GM12878 (cell line): ENCODE data around the gene PPP1CA. TPM values are rescaled to one million over a fixed set of nuclear protein-coding genes. Genes with fewer than 3 reads are reported as not detected.
A peak's percentile ranks its signal among the peaks of the same experiment; 100 is the strongest.

ENCODE experiments used
- ATAC-seq: fragments of 200-7000 bp; cut with Tn5 transposase; 3 replicates; pipeline ENCODE4 v1.9.1; 2020; ENCODE audit warnings: mild to moderate bottlenecking, moderate library complexity
- BruUV-seq: library from RNA; stranded (reverse); fragments of 400-500 nt; replicated peaks from 2 replicates; lab custom pipeline; 2021; lab: Mats Ljungman, UMichigan
- CTCF ChIA-PET: fragments of 300-600 bp; sonication (Branson Sonifier 250); formaldehyde crosslinking; extraction: SDS; loops from one replicate; lab custom pipeline; 2021; ENCODE audit warnings: inconsistent platforms; lab: Yijun Ruan, JAX
- POLR2A ChIA-PET: fragments of 350-600 bp; formaldehyde crosslinking; extraction: SDS; loops from one replicate; lab custom pipeline; 2021; ENCODE audit warnings: inconsistent platforms; lab: Charles Lee
- RAD21 ChIA-PET: fragments of 300-600 bp; sonication (Branson Sonifier 250); formaldehyde crosslinking; loops from one replicate; lab custom pipeline; 2023; ENCODE audit warnings: antibody characterized with exemption; ENCODE audit not compliant: unreplicated experiment; lab: Charles Lee
- SMC1A ChIA-PET: fragments of 300-600 bp; sonication (Branson Sonifier 250); formaldehyde crosslinking; loops from one replicate; lab custom pipeline; 2023; ENCODE audit not compliant: unreplicated experiment, uncharacterized antibody; lab: Charles Lee
- DNase-seq: peaks from one replicate; pipeline ENCODE4 v3.0.0-alpha.2; 2011; ENCODE audit warnings: low read depth, low spot score
- FAIRE-seq: peaks from 3 replicates; lab custom pipeline; 2011; peaks lifted over from hg19 to GRCh38; lab: Jason Lieb, UNC
- H2AFZ ChIP-seq: 2 replicates; pipeline ENCODE4 v1.6.0; 2011; ENCODE audit warnings: low read depth, low read length, control low read depth; ENCODE audit not compliant: control insufficient read depth
- H3K27ac ChIP-seq: 2 replicates; pipeline ENCODE4 v1.5.1; 2011; ENCODE audit warnings: control low read depth; ENCODE audit not compliant: control insufficient read depth, insufficient read depth
- H3K27me3 ChIP-seq, 2 experiments: replicated peaks in 1 of 2; 2 replicates each; pipeline versions ENCODE4 v1.6.0 to v1.6.1; 2011; ENCODE audit warnings: low read length in 1 of 2; ENCODE audit not compliant: control insufficient read depth in 2 of 2, insufficient read depth in 2 of 2
- H3K36me3 ChIP-seq, 2 experiments: 2 replicates each; pipeline ENCODE4 v1.5.1; 2011; ENCODE audit warnings: low read length in 1 of 2; ENCODE audit not compliant: control insufficient read depth in 2 of 2, insufficient read depth in 2 of 2
- H3K4me1 ChIP-seq: 2 replicates; pipeline ENCODE4 v1.6.1; 2011; ENCODE audit warnings: mild to moderate bottlenecking, low read length, moderate library complexity, mixed read lengths; ENCODE audit not compliant: control insufficient read depth, insufficient read depth
- H3K4me2 ChIP-seq: 2 replicates; pipeline ENCODE4 v1.6.0; 2011; ENCODE audit warnings: control low read depth; ENCODE audit not compliant: control insufficient read depth, insufficient read depth
- H3K4me3 ChIP-seq: fragments of 200-600 bp; sonication (generic); 2 replicates; pipeline ENCODE4 v1.5.1; 2016
- H3K79me2 ChIP-seq: 2 replicates; pipeline ENCODE4 v1.6.0; 2011; ENCODE audit warnings: low read length; ENCODE audit not compliant: control insufficient read depth, insufficient read depth
- H3K9ac ChIP-seq: 2 replicates; pipeline ENCODE4 v1.8.0; 2011; ENCODE audit warnings: low read length, control low read depth, mixed read lengths; ENCODE audit not compliant: control insufficient read depth, insufficient read depth
- H3K9me3 ChIP-seq: replicated peaks from 3 replicates; pipeline ENCODE4 v1.5.1; 2011; ENCODE audit warnings: mild to moderate bottlenecking, low read length; ENCODE audit not compliant: control insufficient read depth, insufficient read depth
- H4K20me1 ChIP-seq: 2 replicates; pipeline ENCODE4 v1.6.0; 2011; ENCODE audit not compliant: control insufficient read depth, insufficient read depth
- CHD4 ChIP-seq: fragments of 200-600 bp; sonication (generic); IDR thresholded peaks from 2 replicates; pipeline ENCODE4 v1.6.1; 2016; ENCODE audit warnings: mild to moderate bottlenecking
- EP300 ChIP-seq, 2 experiments: fragments of 150-350 bp in 1 of 2; IDR thresholded peaks; 2 replicates each; pipeline ENCODE4 v1.6.1; 2011 to 2012; ENCODE audit warnings: low read depth in 2 of 2, low read length in 2 of 2, borderline replicate concordance in 1 of 2, improper control_type of control experiment in 1 of 2, inconsistent platforms in 1 of 2; ENCODE audit not compliant: control insufficient read depth in 1 of 2
- SRF ChIP-seq, 2 experiments: IDR thresholded peaks; 2 replicates each; pipeline ENCODE4 v1.6.1; 2011; ENCODE audit warnings: low read depth in 2 of 2, low read length in 2 of 2, mild to moderate bottlenecking in 1 of 2, moderate library complexity in 1 of 2
- ZZZ3 ChIP-seq: IDR thresholded peaks from 2 replicates; pipeline ENCODE4 v1.6.1; 2011; ENCODE audit warnings: low read depth; ENCODE audit not compliant: control insufficient read depth, insufficient read length
- WGBS: methylation state at CpG from one replicate; pipeline ENCODE4 v1.1.6; 2016; ENCODE audit warnings: low lambda C conversion rate; ENCODE audit not compliant: insufficient replicate concordance, insufficient coverage; ENCODE audit errors: missing lambda C conversion rate; 5-methylcytosine and 5-hydroxymethylcytosine counted together
- in situ Hi-C: fragments of 300-500 bp; cut with MboI; formaldehyde crosslinking; loops from 9 replicates; pipeline ENCODE4 v1.14.3; 2018; ENCODE audit warnings: mixed read lengths
- intact Hi-C: fragments of 100-400 bp; cut with micrococcal nuclease; formaldehyde crosslinking; loops from one replicate; pipeline ENCODE4 v1.14.2; 2022; ENCODE audit not compliant: unreplicated experiment
- polyA plus RNA-seq, 11 experiments: library from polyadenylated mRNA; depleted of rRNA in 4 of 11; unstranded in 6 of 11; stranded (reverse) in 5 of 11; fragments of >200 nt; fragmentation: Nextera tagmentation in 4 of 11; fragmentation: Illumina TruSeq in 1 of 11; extraction: Ambion mirVana in 4 of 11; extraction: Trizol in 1 of 11; gene quantifications; 1 replicate in 1 of 11; 2 replicates in 10 of 11; pipeline versions ENCODE4 v1.2.1 to v1.2.3, GENCODE V29; 2011 to 2016; ENCODE audit warnings: inconsistent platforms in 2 of 11, missing spikeins in 2 of 11, low read depth in 1 of 11
- total RNA-seq, 4 experiments: library from RNA; depleted of rRNA in 3 of 4; stranded (reverse); fragments of >200 nt in 3 of 4; fragmentation: Illumina TruSeq in 1 of 4; extraction: Trizol in 1 of 4; gene quantifications; 2 replicates each; pipeline versions ENCODE4 v1.2.1 to v1.2.3, GENCODE V29; 2013 to 2021
- TF ChIP-seq, protein P1 (sequence below): IDR thresholded peaks from 2 replicates; pipeline ENCODE4 v1.6.1; 2012; ENCODE audit warnings: low read length, inconsistent platforms
- TF ChIP-seq, protein P2 (sequence below): fragments of 450-650 bp; formaldehyde crosslinking; IDR thresholded peaks from 2 replicates; pipeline ENCODE4 v1.4.0; 2022; ENCODE audit warnings: mild to moderate bottlenecking, moderate library complexity
- TF ChIP-seq, protein P3 (sequence below): fragments of 450-650 bp; formaldehyde crosslinking; IDR thresholded peaks from 2 replicates; pipeline ENCODE4 v1.4.0; 2020; ENCODE audit warnings: mild to moderate bottlenecking, moderate library complexity
- TF ChIP-seq, protein P4 (sequence below): fragments of 150-350 bp; IDR thresholded peaks from 2 replicates; pipeline ENCODE4 v1.6.1; 2016; ENCODE audit warnings: low read depth, low read length

Gene PPP1CA
- total and polyA plus RNA-seq, 10 of the 15 experiments (the other 5 are each of a cell fraction or from before 2014, with no cell fraction given), result 26.4 to 458 (median 240) TPM

DNA sequence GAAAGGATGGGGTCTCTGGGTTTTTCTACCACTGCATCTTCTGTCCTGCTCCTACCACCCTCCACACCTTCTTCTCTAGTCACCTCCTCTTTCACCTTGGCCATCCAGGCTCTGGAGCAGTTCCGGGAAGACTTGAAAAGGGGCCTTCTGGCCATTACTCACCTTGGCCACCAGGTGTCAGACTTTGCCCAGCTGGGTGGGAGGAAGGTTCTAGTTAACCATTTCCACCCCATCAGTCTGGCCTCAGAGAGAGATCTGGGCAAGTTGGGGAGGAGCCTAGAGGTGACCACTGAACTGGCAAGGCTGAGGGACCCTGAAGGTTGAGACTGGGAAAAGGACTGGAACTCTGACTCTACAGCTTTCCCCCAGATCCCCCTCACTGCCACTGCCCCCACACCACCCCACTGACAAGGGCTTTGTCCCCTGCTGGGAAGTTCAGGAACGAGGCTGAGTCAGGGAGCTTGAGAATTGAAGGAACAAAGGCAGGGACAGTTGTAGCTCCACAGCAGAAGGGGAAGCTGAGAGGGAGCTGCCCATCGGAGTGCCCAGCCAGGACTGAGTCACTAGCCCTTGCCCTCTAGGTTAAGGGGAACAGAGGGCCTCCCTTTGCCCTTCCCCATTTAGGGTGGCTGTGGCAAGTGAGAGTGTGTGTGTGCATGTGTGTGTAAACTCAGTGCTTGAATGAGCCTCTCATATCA lies 44.6 kb downstream of the PPP1CA start:
- Histone ChIP-seq H3K9me3 (no peaks in the 10 kb centered on the region), H4K20me1 (no peaks in the 10 kb centered on the region), H3K27me3 (no peaks in the 10 kb centered on the region; a peak in 1 of 4 replicates), H3K79me2 (peaks cover 10% of the 10 kb centered on the region), H3K9ac (peak overlapping the region; percentile 65), H3K36me3 (no peaks in the 10 kb centered on the region), H2AFZ (peak overlapping the region; percentile 70), H3K27ac (peak overlapping the region; percentile 67), H3K4me2 (peak overlapping the region; percentile 39), H3K4me3 (peak overlapping the region; percentile 51; the same call in 1 of the 2 replicates), H3K4me1 (peaks cover 32% of the 10 kb centered on the region)
- SMC1A ChIA-PET, result interaction anchor here (0.8 to 15.8 kb wide), 10 partner anchors 12 to 302 kb away, joined by 3 to 646 read pairs (median 6); partner anchors contain the start of genes CLCF1, RAD9A and TBC1D10C
- BruUV-seq, result no TSS peak
- ATAC-seq (peak; percentile 15), DNase-seq (no peak), FAIRE-seq (peak; percentile 96)
- CTCF ChIA-PET, result interaction anchor here (0.6 to 26.2 kb wide), 12 partner anchors 8 to 637 kb away, joined by 3 to 1301 read pairs (median 4); partner anchors contain the start of genes CLCF1, PPP1CA and RAD9A
- RAD21 ChIA-PET, result interaction anchor here (1.0 to 10.1 kb wide), 11 partner anchors 11 to 303 kb away, joined by 3 to 525 read pairs (median 5); partner anchors contain the start of genes CLCF1, PPP1CA and RAD9A
- intact Hi-C loops, result loop anchor here (1.0 to 2.0 kb wide), 4 partner anchors 14 to 150 kb away; no protein-coding TSS in a partner anchor
- in situ Hi-C loops, result no loop called here
- POLR2A ChIA-PET, result interaction anchor here (0.6 to 11.4 kb wide), 9 partner anchors 8 to 46 kb away, joined by 3 to 183 read pairs (median 11); partner anchors contain the start of genes PPP1CA, RAD9A and TBC1D10C
- WGBS, result 32% methylated on average over 3 of the region's 3 CpGs
- no peak for TF ChIP-seq ZZZ3
- TF ChIP-seq, protein P1, sequence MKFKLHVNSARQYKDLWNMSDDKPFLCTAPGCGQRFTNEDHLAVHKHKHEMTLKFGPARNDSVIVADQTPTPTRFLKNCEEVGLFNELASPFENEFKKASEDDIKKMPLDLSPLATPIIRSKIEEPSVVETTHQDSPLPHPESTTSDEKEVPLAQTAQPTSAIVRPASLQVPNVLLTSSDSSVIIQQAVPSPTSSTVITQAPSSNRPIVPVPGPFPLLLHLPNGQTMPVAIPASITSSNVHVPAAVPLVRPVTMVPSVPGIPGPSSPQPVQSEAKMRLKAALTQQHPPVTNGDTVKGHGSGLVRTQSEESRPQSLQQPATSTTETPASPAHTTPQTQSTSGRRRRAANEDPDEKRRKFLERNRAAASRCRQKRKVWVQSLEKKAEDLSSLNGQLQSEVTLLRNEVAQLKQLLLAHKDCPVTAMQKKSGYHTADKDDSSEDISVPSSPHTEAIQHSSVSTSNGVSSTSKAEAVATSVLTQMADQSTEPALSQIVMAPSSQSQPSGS, result no peak
- TF ChIP-seq, protein P2, sequence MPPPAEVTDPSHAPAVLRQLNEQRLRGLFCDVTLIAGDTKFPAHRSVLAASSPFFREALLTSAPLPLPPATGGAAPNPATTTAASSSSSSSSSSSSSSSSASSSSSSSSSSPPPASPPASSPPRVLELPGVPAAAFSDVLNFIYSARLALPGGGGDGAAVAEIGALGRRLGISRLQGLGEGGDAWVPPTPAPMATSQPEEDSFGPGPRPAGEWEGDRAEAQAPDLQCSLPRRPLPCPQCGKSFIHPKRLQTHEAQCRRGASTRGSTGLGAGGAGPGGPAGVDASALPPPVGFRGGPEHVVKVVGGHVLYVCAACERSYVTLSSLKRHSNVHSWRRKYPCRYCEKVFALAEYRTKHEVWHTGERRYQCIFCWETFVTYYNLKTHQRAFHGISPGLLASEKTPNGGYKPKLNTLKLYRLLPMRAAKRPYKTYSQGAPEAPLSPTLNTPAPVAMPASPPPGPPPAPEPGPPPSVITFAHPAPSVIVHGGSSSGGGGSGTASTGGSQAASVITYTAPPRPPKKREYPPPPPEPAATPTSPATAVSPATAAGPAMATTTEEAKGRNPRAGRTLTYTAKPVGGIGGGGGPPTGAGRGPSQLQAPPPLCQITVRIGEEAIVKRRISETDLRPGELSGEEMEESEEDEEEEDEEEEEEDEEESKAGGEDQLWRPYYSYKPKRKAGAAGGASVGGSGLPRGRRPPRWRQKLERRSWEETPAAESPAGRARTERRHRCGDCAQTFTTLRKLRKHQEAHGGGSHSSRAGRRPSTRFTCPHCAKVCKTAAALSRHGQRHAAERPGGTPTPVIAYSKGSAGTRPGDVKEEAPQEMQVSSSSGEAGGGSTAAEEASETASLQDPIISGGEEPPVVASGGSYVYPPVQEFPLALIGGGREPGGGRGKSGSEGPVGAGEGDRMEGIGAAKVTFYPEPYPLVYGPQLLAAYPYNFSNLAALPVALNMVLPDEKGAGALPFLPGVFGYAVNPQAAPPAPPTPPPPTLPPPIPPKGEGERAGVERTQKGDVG (CRISPR knock-in tag), result no peak
- TF ChIP-seq SRF (IDR thresholded peaks at IDR 0.05; ENCODE audit: low read depth in 2 of 2, low read length in 2 of 2), result no peak
- TF ChIP-seq EP300 (IDR thresholded peaks at IDR 0.05; ENCODE audit: borderline replicate concordance in 1 of 2, control insufficient read depth in 1 of 2, low read depth in 2 of 2, low read length in 2 of 2), result no peak
- TF ChIP-seq, protein P3, sequence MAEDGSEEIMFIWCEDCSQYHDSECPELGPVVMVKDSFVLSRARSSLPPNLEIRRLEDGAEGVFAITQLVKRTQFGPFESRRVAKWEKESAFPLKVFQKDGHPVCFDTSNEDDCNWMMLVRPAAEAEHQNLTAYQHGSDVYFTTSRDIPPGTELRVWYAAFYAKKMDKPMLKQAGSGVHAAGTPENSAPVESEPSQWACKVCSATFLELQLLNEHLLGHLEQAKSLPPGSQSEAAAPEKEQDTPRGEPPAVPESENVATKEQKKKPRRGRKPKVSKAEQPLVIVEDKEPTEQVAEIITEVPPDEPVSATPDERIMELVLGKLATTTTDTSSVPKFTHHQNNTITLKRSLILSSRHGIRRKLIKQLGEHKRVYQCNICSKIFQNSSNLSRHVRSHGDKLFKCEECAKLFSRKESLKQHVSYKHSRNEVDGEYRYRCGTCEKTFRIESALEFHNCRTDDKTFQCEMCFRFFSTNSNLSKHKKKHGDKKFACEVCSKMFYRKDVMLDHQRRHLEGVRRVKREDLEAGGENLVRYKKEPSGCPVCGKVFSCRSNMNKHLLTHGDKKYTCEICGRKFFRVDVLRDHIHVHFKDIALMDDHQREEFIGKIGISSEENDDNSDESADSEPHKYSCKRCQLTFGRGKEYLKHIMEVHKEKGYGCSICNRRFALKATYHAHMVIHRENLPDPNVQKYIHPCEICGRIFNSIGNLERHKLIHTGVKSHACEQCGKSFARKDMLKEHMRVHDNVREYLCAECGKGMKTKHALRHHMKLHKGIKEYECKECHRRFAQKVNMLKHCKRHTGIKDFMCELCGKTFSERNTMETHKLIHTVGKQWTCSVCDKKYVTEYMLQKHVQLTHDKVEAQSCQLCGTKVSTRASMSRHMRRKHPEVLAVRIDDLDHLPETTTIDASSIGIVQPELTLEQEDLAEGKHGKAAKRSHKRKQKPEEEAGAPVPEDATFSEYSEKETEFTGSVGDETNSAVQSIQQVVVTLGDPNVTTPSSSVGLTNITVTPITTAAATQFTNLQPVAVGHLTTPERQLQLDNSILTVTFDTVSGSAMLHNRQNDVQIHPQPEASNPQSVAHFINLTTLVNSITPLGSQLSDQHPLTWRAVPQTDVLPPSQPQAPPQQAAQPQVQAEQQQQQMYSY, result no peak
- TF ChIP-seq, protein P4, sequence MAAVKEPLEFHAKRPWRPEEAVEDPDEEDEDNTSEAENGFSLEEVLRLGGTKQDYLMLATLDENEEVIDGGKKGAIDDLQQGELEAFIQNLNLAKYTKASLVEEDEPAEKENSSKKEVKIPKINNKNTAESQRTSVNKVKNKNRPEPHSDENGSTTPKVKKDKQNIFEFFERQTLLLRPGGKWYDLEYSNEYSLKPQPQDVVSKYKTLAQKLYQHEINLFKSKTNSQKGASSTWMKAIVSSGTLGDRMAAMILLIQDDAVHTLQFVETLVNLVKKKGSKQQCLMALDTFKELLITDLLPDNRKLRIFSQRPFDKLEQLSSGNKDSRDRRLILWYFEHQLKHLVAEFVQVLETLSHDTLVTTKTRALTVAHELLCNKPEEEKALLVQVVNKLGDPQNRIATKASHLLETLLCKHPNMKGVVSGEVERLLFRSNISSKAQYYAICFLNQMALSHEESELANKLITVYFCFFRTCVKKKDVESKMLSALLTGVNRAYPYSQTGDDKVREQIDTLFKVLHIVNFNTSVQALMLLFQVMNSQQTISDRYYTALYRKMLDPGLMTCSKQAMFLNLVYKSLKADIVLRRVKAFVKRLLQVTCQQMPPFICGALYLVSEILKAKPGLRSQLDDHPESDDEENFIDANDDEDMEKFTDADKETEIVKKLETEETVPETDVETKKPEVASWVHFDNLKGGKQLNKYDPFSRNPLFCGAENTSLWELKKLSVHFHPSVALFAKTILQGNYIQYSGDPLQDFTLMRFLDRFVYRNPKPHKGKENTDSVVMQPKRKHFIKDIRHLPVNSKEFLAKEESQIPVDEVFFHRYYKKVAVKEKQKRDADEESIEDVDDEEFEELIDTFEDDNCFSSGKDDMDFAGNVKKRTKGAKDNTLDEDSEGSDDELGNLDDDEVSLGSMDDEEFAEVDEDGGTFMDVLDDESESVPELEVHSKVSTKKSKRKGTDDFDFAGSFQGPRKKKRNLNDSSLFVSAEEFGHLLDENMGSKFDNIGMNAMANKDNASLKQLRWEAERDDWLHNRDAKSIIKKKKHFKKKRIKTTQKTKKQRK, result no peak
- TF ChIP-seq CHD4, result no peak
